ENCODE results near the gene OCA2. TPM values are rescaled to one million over a fixed set of nuclear protein-coding genes. Genes with fewer than 3 reads are reported as not detected.

Gene OCA2
- total RNA-seq, 1 experiment from 2014 or later: 0.23 TPM

DNA sequence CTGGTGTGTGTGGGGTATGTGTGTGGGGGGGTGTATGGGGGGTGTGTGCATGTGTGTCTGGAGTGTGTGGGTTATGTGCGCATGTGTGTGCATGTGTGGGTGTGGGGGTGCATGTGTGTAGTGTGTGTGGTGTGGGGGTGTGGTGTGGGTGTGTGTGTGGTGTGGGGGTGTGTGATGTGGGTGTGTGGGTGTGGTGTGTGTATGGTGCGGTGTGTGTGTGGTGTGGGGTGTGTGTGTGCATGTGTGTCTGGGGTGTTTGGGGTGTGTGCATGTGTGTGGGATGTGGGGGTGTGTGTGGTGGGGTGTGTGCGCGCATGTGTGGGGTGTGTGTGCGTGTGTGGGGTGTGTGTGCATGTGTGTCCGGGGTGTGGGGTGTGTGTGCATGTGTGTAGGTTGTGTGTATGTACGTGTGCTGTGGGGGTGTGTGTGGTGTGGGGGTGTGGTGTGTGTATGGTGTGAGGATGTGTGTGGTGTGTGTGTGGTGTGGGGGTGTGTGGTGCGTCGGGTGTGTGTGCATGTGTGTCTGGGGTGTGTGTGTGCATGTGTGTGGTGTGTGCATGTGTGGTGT, 6.2 kb upstream of the OCA2 start:
- no peak for DNase-seq (ENCODE audit: low read depth)

DNA sequence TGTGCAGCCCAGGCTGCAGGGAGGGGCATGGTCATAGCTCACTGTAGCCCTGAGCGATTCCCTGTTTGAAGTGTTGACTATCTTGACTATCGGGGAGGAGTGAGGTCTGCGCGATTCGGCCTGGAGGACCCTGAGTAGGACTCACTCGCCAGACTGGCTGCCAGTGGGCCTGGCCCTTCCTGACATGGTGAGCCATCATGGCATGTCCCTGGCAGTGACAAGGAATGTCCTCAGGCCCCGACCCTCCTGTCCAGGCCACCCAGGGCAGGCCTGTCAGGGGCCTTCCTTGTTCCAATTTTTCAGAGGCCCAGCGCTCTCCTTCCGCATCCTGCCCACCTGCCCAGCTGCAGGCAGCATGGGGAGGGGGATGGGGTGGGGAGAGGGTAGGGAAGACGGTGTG, 5.2 kb upstream of the OCA2 start:
- no peak for DNase-seq (ENCODE audit: low read depth)

DNA sequence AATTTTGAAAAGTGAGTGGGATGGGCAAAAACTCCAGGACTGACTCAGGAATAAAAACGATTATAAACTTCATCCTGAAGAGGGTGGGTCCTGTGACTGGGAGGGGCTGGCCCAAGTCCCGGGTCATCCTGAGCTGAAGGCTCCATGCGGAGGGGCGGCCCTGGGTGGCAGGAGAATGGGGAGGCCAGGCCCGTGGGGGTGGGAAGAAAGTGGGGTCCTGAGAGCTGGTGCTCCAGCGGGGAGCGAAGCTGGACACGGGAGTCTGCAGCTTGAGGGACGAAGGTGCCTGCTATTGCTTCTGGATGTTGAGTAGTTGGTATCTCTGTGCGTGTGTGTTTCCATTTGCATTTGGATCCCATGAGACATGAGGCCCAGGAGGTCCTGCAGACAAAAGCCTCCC, 4.7 kb upstream of the OCA2 start:
- no peak for DNase-seq (ENCODE audit: low read depth)

- no peak for DNase-seq (ENCODE audit: low read depth)
Observed at GRCh38 chr15:28101983-28102441, 2.9 kb upstream of the OCA2 start.

- DNase-seq (ENCODE audit: low read depth): no peak
Observed at GRCh38 chr15:28101201-28101600, 2.1 kb upstream of the OCA2 start.

DNA sequence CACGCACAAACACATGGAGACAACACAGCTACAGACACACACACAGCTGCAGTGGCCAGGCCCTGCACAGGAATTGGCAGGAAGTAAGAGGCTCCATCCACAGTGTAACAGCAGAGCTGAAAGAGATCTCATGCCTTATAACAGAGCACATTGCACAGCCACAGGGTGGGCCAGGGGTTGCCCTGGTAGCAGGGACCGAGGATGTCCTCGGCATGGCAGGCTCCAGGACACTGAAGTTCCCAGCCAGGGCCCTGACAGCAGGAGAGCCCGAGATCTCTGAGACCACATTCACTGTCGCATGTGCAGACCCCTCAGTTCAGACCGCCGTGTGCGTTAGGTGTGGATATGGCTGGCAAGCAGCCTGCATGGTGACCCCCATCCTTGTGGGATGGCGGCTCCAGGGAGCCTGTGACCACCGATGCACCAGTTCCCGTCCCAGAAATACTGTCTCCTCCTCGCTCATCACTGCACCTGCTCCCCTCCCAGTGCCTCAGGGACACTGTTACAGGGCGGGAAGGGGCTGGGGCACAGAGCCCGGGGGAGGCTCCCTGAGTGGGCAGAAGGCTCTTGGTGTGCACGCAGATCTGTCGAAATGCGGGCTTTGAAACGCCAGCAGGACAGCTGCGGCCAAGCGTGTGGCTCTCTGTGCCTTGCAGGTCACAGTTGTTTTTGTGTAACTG, 1.5 kb upstream of the OCA2 start:
- DNase-seq (ENCODE audit: low read depth): no peak

- no peak for DNase-seq (ENCODE audit: low read depth)
Observed at GRCh38 chr15:28099555-28100140, 533 bp upstream of the OCA2 start.

- no peak for DNase-seq (ENCODE audit: low read depth)
Observed at GRCh38 chr15:28098360-28098765, 752 bp downstream of the OCA2 start.

- DNase-seq (ENCODE audit: low read depth): no peak
Observed at GRCh38 chr15:28097656-28098359, 1.3 kb downstream of the OCA2 start.

- DNase-seq (ENCODE audit: low read depth): no peak
Observed at GRCh38 chr15:28096670-28097431, 2.3 kb downstream of the OCA2 start.

GRCh38 chr15:28096411-28096669, 2.8 kb downstream of the OCA2 start:
- no peak for DNase-seq (ENCODE audit: low read depth)

GRCh38 chr15:28094732-28095521, 4.2 kb downstream of the OCA2 start:
- no peak for DNase-seq (ENCODE audit: low read depth)

- no peak for DNase-seq (ENCODE audit: low read depth)
Observed at GRCh38 chr15:28093752-28094535, 5.2 kb downstream of the OCA2 start.

GRCh38 chr15:28091313-28091712, 7.8 kb downstream of the OCA2 start:
- DNase-seq (ENCODE audit: low read depth): no peak

DNA sequence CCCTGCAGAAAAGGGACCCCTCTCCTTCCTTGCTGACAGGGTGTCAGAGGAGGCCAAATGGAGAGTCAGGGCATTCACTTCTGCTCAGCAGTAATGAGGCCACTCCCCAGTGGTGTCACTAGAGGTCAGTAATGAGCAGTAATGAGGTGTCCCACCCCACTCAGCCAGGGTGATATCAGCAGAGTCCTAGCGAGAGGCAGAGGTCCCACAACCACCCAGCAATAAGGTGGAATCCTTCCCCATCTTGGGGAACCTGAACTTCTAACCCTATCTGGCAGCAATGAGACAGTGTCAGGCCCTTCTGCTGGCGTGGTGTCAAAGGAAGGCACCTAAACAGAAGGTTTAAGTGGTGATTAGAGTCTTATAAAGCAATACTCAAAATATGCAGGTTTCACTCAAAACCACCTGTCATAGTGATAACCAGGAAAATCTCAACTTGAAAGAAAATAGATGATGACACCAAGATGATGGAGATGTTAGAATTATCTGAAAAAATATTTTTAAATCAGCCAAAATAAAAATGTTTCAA, 12.9 kb downstream of the OCA2 start:
- peak; percentile 52 for DNase-seq (ENCODE audit: low read depth)

DNA sequence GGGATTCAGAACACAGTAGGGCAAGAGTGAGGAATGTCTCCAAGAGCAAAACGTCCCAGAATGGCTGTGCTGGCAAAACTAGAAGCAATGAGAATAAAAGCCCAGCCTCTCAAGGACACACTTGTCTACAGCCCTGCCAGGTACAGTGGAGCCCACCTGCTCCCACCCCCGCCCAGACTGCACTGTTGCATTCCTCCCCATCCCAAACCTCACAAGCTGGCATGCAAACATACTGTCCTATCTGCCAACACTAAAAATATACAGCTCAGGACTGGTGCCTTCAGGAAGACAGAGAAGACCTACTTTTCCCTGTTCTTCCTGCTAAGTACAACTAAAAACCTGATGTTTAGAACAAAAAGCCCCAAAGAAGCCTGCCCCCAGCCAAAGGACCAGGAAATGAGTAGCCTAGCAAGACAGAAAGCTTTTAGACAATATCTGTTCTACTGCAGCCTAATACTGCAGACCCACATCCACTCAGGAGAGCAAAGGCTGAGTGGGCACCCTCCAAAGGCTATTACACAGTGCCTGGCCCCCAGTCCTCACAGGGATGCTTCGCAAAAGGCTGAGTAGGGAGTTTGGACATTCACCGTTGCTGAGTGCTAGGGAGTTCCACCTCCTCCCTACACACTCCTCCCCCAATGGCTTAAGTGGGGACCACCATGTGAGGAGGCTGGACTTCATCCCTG, 13.5 kb downstream of the OCA2 start:
- no peak for DNase-seq (ENCODE audit: low read depth)

DNA sequence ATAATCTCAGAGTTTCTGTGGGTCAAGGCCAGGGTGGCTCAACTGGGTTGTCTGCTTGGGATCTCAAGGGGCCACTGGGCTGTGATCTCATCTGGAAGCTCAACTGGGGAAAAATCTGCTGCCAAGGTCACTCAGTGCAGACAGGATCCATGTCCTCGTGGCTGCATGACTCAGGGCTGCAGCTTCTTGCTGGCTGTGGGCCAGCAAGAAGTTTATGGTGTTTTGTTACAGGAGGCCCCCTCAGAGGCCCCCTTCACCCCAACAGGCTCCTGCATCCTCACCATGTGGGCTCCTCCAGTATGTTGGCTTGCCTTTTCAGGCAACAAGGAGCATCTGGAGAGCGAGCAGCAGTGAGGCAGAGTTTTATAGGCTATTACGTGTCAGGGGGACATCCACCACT, 14.6 kb downstream of the OCA2 start:
- no peak for DNase-seq (ENCODE audit: low read depth)

DNA sequence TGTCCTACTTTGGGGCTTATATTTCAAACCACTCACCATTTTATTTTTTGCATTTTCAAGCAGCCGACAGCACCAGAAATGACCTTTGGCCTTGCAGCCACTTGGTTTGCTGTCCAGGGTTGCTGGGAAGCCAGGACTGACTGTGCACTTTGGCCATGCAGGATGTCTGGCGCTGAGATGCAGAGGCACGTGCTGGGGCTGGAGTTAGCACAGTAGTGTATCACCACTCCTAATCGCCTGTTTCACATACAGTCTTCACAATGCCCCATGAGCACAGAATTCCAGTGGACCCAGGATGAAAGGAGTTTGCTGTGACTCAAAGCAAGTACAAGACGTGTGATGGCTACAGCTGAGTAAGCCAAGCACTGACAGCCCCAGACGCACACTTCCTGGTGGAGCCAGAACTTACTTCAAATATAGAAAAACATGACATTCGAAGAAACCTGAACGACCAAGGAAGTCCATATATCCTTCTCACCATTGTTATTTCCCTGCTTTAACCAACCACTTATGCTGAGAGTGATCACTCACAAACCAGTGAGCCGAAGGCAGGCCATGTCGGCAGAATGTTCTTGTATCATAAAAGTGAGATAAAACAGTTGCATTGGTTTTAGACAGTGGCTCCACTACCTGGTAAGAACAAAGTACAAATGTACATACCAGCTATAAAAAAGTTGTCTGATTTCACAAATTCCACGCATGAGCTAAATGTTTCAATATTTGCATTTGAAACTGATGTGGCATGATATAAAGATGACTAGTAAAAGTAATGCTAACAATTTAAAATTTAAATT, 16.0 kb downstream of the OCA2 start:
- no peak for DNase-seq (ENCODE audit: low read depth)

- DNase-seq (ENCODE audit: low read depth): no peak
Observed at GRCh38 chr15:28081594-28081993, 17.5 kb downstream of the OCA2 start.
